DOHH2 (cell line): ENCODE results near the gene PRSS12.

ENCODE experiments used
- H3F3A ChIP-seq: fragments of 200-600 bp; sonication (generic), shearing (Covaris generic); 2 replicates; pipeline ENCODE4 v1.6.0; 2016; ENCODE audit warnings: antibody characterized with exemption, mild to moderate bottlenecking; ENCODE audit not compliant: control insufficient read depth, insufficient read depth
- H3K27ac ChIP-seq: fragments of 200-600 bp; sonication (generic); 2 replicates; pipeline ENCODE4 v1.5.1; 2014; ENCODE audit warnings: low read depth, mild to moderate bottlenecking, low read length, moderate library complexity
- H3K27me3 ChIP-seq: fragments of 200-600 bp; sonication (generic); 2 replicates; pipeline ENCODE4 v1.6.1; 2014; ENCODE audit warnings: mild to moderate bottlenecking, low read length, mixed read lengths; ENCODE audit not compliant: control insufficient read depth
- H3K36me3 ChIP-seq: fragments of 200-600 bp; sonication (generic); 2 replicates; pipeline ENCODE4 v1.6.1; 2014; ENCODE audit warnings: mild to moderate bottlenecking, low read length, moderate library complexity, mixed read lengths; ENCODE audit not compliant: control insufficient read depth
- H3K4me1 ChIP-seq: fragments of 200-600 bp; sonication (generic); 2 replicates; pipeline ENCODE4 v1.6.1; 2014; ENCODE audit warnings: mild to moderate bottlenecking, low read length, mixed read lengths; ENCODE audit not compliant: control insufficient read depth
- H3K4me2 ChIP-seq: fragments of 200-600 bp; sonication (generic); 2 replicates; pipeline ENCODE4 v1.6.0; 2014; ENCODE audit warnings: mild to moderate bottlenecking, low read length, moderate library complexity
- H3K4me3 ChIP-seq: fragments of 200-600 bp; sonication (generic); 2 replicates; pipeline ENCODE4 v1.5.1; 2014; ENCODE audit warnings: mild to moderate bottlenecking, low read length, mixed read lengths
- H3K79me2 ChIP-seq: fragments of 200-600 bp; sonication (generic); 2 replicates; pipeline ENCODE4 v1.6.1; 2014; ENCODE audit warnings: mild to moderate bottlenecking, low read length, mixed read lengths; ENCODE audit not compliant: control insufficient read depth
- H3K9me2 ChIP-seq: fragments of 200-600 bp; sonication (generic); replicated peaks from 2 replicates; pipeline ENCODE4 v1.6.1; 2014; ENCODE audit warnings: mild to moderate bottlenecking, low read length, mixed read lengths; ENCODE audit not compliant: control insufficient read depth
- H3K9me3 ChIP-seq: fragments of 200-600 bp; sonication (generic); 2 replicates; pipeline ENCODE4 v1.6.1; 2014; ENCODE audit warnings: antibody characterized with exemption, low read length, mixed read lengths; ENCODE audit not compliant: control insufficient read depth, insufficient read depth
- H4K20me1 ChIP-seq: fragments of 200-600 bp; sonication (generic); 2 replicates; pipeline ENCODE4 v1.6.0; 2014; ENCODE audit warnings: low read depth, mild to moderate bottlenecking, antibody characterized with exemption, low read length, moderate library complexity; ENCODE audit not compliant: control insufficient read depth, insufficient read depth
- CTCF ChIP-seq: fragments of 200-600 bp; sonication (generic); IDR thresholded peaks from one replicate; pipeline ENCODE4 v1.5.1; 2014; ENCODE audit warnings: antibody characterized with exemption, mild to moderate bottlenecking, low read depth, low read length; ENCODE audit not compliant: poor library complexity, severe bottlenecking
- EZH2phosphoT487 ChIP-seq: fragments of 200-600 bp; sonication (generic); IDR thresholded peaks from 2 replicates; pipeline ENCODE4 v1.6.1; 2017; ENCODE audit warnings: borderline replicate concordance, mild to moderate bottlenecking, antibody characterized with exemption, low read length, moderate library complexity, mixed read lengths

Gene PRSS12

GRCh38 chr4:118338518-118338917, 14.3 kb downstream of the PRSS12 start:
- H3F3A ChIP-seq, result no peaks in the 10 kb centered on the region
- no peak overlapping the region for H3K4me2 ChIP-seq
- no peak overlapping the region for H3K27ac ChIP-seq
- H3K79me2 ChIP-seq, result no peaks in the 10 kb centered on the region
- H3K27me3 ChIP-seq, result 0 out of 2 replicates have a peak, but pooled peaks cover 2% of the 10 kb centered on the region
- no peak overlapping the region for H3K4me3 ChIP-seq
- no peaks in the 10 kb centered on the region for H4K20me1 ChIP-seq
- TF ChIP-seq EZH2phosphoT487 (no peak), CTCF (no peak)
- no peaks in the 10 kb centered on the region for H3K9me3 ChIP-seq
- H3K9me2 ChIP-seq, result no peaks in the 10 kb centered on the region
- no peaks in the 10 kb centered on the region for H3K4me1 ChIP-seq
- no peaks in the 10 kb centered on the region for H3K36me3 ChIP-seq

- no peak for TF ChIP-seq CTCF
- Histone ChIP-seq H3K9me2 (no peaks in the 10 kb centered on the region), H3K4me2 (no peak overlapping the region), H3K4me3 (no peak overlapping the region), H3K27ac (no peak overlapping the region), H3K9me3 (no peaks in the 10 kb centered on the region), H4K20me1 (no peaks in the 10 kb centered on the region), H3K4me1 (no peaks in the 10 kb centered on the region), H3K79me2 (no peaks in the 10 kb centered on the region), H3F3A (no peaks in the 10 kb centered on the region), H3K27me3 (0 out of 2 replicates have a peak, but pooled peaks cover 2% of the 10 kb centered on the region), H3K36me3 (no peaks in the 10 kb centered on the region)
These were observed 14.8 kb downstream of the PRSS12 start for GRCh38 chr4:118337954-118338353.

- no peaks in the 10 kb centered on the region for H3K4me1 ChIP-seq
- H4K20me1 ChIP-seq, result no peaks in the 10 kb centered on the region
- 0 out of 2 replicates have a peak, but pooled peaks cover 2% of the 10 kb centered on the region for H3K27me3 ChIP-seq
- no peaks in the 10 kb centered on the region for H3K9me2 ChIP-seq
- H3K36me3 ChIP-seq, result no peaks in the 10 kb centered on the region
- no peak overlapping the region for H3K27ac ChIP-seq
- no peak overlapping the region for H3K4me2 ChIP-seq
- TF ChIP-seq EZH2phosphoT487 (no peak), CTCF (no peak)
- no peaks in the 10 kb centered on the region for H3K9me3 ChIP-seq
- H3K79me2 ChIP-seq, result no peaks in the 10 kb centered on the region
- H3F3A ChIP-seq, result no peaks in the 10 kb centered on the region
- no peak overlapping the region for H3K4me3 ChIP-seq
These were observed 17.0 kb downstream of the PRSS12 start for GRCh38 chr4:118335774-118336173.

GRCh38 chr4:118335324-118335723, 17.5 kb downstream of the PRSS12 start:
- Histone ChIP-seq H3K27me3 (0 out of 2 replicates have a peak, but pooled peaks cover 2% of the 10 kb centered on the region), H4K20me1 (no peaks in the 10 kb centered on the region), H3F3A (no peaks in the 10 kb centered on the region), H3K9me3 (no peaks in the 10 kb centered on the region), H3K36me3 (no peaks in the 10 kb centered on the region), H3K4me2 (no peak overlapping the region), H3K27ac (no peak overlapping the region), H3K79me2 (no peaks in the 10 kb centered on the region), H3K9me2 (no peaks in the 10 kb centered on the region), H3K4me3 (no peak overlapping the region), H3K4me1 (no peaks in the 10 kb centered on the region)
- TF ChIP-seq CTCF (no peak), EZH2phosphoT487 (no peak)
